MCF 10A (cell line): ENCODE results near the gene EQTN. TPM values are rescaled to one million over a fixed set of nuclear protein-coding genes. Genes with fewer than 3 reads are reported as not detected.

Experiments
- BruUV-seq: library from RNA; stranded (reverse); fragments of 400-500 nt; replicated peaks from 2 replicates; lab custom pipeline; 2021; lab: Mats Ljungman, UMichigan
- CTCF ChIA-PET: fragments of 300-600 bp; sonication (Branson Sonifier 250); formaldehyde crosslinking; extraction: SDS; loops from one replicate; lab custom pipeline; 2021; ENCODE audit warnings: antibody characterized with exemption, inconsistent platforms; lab: Yijun Ruan, JAX
- POLR2A ChIA-PET: fragments of 300-600, 350-650 bp; sonication (Branson Sonifier 250); formaldehyde crosslinking; extraction: SDS; loops from one replicate; lab custom pipeline; 2020; ENCODE audit warnings: antibody characterized with exemption, inconsistent platforms; lab: Yijun Ruan, JAX
- DNase-seq: peaks from one replicate; pipeline ENCODE4 v3.0.0-alpha.2; 2018; ENCODE audit not compliant: unreplicated experiment
- H3K27ac Mint-ChIP-seq: one replicate; pipeline ENCODE4 v1.8.0; 2022; ENCODE audit warnings: mild to moderate bottlenecking, low read depth, mixed read lengths; ENCODE audit not compliant: unreplicated experiment
- H3K27me3 Mint-ChIP-seq: one replicate; pipeline ENCODE4 v1.8.0; 2022; ENCODE audit warnings: mixed read lengths; ENCODE audit not compliant: insufficient read depth, unreplicated experiment
- H3K36me3 Mint-ChIP-seq: one replicate; pipeline ENCODE4 v1.8.0; 2022; ENCODE audit warnings: mild to moderate bottlenecking, moderate library complexity, mixed read lengths; ENCODE audit not compliant: insufficient read depth, unreplicated experiment
- H3K4me1 Mint-ChIP-seq: one replicate; pipeline ENCODE4 v1.8.0; 2022; ENCODE audit warnings: mixed read lengths; ENCODE audit not compliant: insufficient read depth, unreplicated experiment
- H3K4me3 Mint-ChIP-seq: one replicate; pipeline ENCODE4 v1.8.0; 2022; ENCODE audit warnings: mild to moderate bottlenecking, moderate library complexity, mixed read lengths; ENCODE audit not compliant: unreplicated experiment
- H3K9me3 Mint-ChIP-seq: one replicate; pipeline ENCODE4 v1.8.0; 2022; ENCODE audit warnings: mixed read lengths; ENCODE audit not compliant: unreplicated experiment
- intact Hi-C: fragments of 100-400 bp; cut with micrococcal nuclease; formaldehyde crosslinking; loops from 2 replicates; pipeline ENCODE4 v1.14.1; 2022
- total RNA-seq: library from RNA; stranded (reverse); gene quantifications from 2 replicates; pipeline ENCODE4 v1.2.3, GENCODE V29; 2022
- TF ChIP-seq, protein P1 (sequence below): fragments of 200-600 bp; IDR thresholded peaks from one replicate; pipeline ENCODE4 v1.8.0; 2022; ENCODE audit warnings: antibody characterized with exemption, mild to moderate bottlenecking; ENCODE audit not compliant: unreplicated experiment

EQTN gene
- total RNA-seq, 1 experiment from 2014 or later, result not detected

DNA sequence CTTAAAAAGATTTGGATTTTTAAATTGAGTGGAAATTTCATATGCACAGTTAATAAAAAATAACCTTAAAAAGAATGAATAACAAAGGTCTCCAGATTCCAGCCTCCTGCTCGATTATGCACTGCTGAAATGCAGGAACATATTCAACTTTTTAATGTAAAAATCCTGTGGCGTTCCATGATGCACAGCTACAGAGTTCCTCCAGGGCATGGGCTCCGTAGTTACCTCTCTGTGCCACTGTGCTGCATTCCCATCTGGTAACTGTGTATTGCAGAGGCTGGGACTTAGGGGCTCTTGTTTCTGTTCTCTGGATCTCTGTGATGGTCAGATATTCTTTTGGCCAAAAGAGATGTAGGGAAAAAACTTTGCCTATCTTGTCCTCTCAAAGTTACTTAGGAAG lies 31.5 kb upstream of the EQTN start:
- no peaks in the 10 kb centered on the region for H3K36me3 Mint-ChIP-seq
- no TSS peak for BruUV-seq
- H3K27ac Mint-ChIP-seq, result no peak overlapping the region
- H3K27me3 Mint-ChIP-seq, result no peaks in the 10 kb centered on the region
- DNase-seq, result no peak
- H3K4me3 Mint-ChIP-seq, result no peak overlapping the region
- peaks cover 1% of the 10 kb centered on the region for H3K9me3 Mint-ChIP-seq
- TF ChIP-seq, protein P1, sequence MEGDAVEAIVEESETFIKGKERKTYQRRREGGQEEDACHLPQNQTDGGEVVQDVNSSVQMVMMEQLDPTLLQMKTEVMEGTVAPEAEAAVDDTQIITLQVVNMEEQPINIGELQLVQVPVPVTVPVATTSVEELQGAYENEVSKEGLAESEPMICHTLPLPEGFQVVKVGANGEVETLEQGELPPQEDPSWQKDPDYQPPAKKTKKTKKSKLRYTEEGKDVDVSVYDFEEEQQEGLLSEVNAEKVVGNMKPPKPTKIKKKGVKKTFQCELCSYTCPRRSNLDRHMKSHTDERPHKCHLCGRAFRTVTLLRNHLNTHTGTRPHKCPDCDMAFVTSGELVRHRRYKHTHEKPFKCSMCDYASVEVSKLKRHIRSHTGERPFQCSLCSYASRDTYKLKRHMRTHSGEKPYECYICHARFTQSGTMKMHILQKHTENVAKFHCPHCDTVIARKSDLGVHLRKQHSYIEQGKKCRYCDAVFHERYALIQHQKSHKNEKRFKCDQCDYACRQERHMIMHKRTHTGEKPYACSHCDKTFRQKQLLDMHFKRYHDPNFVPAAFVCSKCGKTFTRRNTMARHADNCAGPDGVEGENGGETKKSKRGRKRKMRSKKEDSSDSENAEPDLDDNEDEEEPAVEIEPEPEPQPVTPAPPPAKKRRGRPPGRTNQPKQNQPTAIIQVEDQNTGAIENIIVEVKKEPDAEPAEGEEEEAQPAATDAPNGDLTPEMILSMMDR, result no peak
- ChIA-PET CTCF (interaction anchor here (0.6 kb wide), 2 partner anchors 219 to 842 kb away, joined by 3 to 4 read pairs; no protein-coding TSS in a partner anchor), POLR2A (interaction anchor here (0.6 kb wide), 1 partner anchor 98 kb away, joined by 3 read pairs; no protein-coding TSS in a partner anchor)
- intact Hi-C loops, result no loop called here
- peaks cover 4% of the 10 kb centered on the region for H3K4me1 Mint-ChIP-seq

DNA sequence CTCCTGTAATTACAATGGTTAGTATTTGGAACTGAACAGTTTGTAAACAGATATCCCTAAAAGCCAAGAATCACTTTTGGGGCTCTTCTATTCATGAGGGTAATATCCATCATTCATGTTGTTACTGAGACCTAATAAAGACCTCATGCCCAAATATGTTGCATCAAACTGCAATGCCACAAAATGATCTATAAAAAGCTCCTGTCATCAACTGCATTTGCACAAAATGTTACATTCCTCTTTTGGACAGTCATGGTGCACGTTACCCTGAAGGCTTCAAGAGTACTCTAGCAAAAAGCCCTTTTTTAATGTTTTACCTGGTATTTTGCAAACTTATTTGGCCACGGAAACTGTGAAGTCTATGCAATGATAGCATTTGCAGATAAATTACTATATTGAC lies 14.2 kb upstream of the EQTN start:
- Mint-ChIP-seq H3K9me3 (no peaks in the 10 kb centered on the region), H3K27me3 (no peaks in the 10 kb centered on the region), H3K27ac (no peak overlapping the region), H3K4me3 (no peak overlapping the region), H3K4me1 (no peaks in the 10 kb centered on the region), H3K36me3 (no peaks in the 10 kb centered on the region)
- BruUV-seq, result no TSS peak
- ChIA-PET POLR2A (no interaction called here), CTCF (interaction anchor here (0.7 to 1.1 kb wide), 2 partner anchors 34 to 444 kb away, joined by 3 to 4 read pairs; no protein-coding TSS in a partner anchor)
- intact Hi-C loops, result no loop called here
- TF ChIP-seq, protein P1, result no peak
- DNase-seq, result no peak

DNA sequence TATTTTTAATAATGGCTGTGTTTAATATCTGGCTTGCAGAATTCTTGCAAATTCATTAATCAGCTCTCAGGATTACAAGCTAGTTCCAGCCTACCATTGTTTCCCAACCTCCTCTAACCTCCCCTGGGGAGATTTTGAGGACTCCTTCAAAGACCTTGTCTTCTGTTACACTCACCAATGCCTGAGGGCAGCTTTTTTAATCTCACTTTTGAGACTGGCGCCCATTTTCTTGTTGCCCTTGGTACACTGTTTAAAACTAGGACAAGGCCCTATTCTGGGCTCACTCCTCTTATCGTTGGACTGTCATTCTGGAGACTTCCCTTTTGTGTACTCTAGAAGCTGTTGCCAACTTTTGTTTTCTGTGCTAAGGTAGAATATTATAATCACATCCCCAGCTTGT lies 13.6 kb upstream of the EQTN start:
- DNase-seq, result no peak
- Mint-ChIP-seq H3K27me3 (no peaks in the 10 kb centered on the region), H3K4me1 (no peaks in the 10 kb centered on the region), H3K27ac (no peak overlapping the region), H3K36me3 (no peaks in the 10 kb centered on the region), H3K9me3 (no peaks in the 10 kb centered on the region), H3K4me3 (no peak overlapping the region)
- ChIA-PET CTCF (interaction anchor here (0.6 kb wide), 1 partner anchor 33 kb away, joined by 3 read pairs; no protein-coding TSS in a partner anchor), POLR2A (no interaction called here)
- TF ChIP-seq, protein P1, result no peak
- BruUV-seq, result no TSS peak
- intact Hi-C loops, result no loop called here

DNA sequence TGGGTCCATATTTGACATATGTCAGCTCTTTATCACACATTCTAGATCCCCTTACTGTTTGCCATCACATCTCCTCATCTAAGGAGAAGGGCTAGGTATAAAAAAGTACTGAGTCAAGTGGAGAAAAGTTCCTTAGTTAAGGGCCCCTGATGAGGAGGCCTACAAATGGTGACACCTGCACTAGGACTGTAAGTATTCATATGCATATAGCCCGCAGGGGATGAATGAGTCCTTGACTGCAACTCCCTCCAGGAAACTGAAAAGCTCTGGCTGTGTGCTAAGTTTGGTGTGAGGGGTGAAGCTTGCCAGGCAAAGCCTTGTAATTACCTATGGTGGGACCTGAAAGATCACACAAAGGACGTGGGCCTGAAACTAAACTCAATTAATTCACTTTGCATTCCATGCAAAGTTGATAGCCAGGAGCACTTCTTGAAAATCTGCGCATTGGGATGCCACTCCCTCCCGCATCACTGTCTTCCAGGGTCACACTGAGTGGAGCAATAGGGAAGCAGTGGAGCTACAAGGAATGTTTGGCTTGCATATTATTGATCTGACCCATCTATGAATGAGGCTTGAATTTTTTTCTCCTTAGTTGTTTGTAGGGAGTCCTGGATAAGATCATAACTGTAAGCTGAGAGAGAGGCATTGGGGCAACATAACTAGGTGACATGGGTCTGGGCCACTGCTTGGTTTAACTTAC lies 11.9 kb upstream of the EQTN start:
- ChIA-PET POLR2A (interaction anchor here (0.6 kb wide), 2 partner anchors 186 to 232 kb away, joined by 3 to 4 read pairs; no protein-coding TSS in a partner anchor), CTCF (interaction anchor here (0.7 kb wide), 1 partner anchor 39 kb away, joined by 3 read pairs; no protein-coding TSS in a partner anchor)
- no peaks in the 10 kb centered on the region for H3K9me3 Mint-ChIP-seq
- H3K27me3 Mint-ChIP-seq, result no peaks in the 10 kb centered on the region
- TF ChIP-seq, protein P1, result no peak
- H3K4me1 Mint-ChIP-seq, result no peaks in the 10 kb centered on the region
- H3K36me3 Mint-ChIP-seq, result no peaks in the 10 kb centered on the region
- H3K27ac Mint-ChIP-seq, result no peak overlapping the region
- intact Hi-C loops, result no loop called here
- BruUV-seq, result no TSS peak
- no peak for DNase-seq
- H3K4me3 Mint-ChIP-seq, result no peak overlapping the region
